Esophagus squamous epithelium (tissue), 4 donors: ENCODE data around the gene SEMA4D.

Experiments
- POLR2A ChIP-seq, 4 donors: fragments of 450-650 bp; IDR thresholded peaks; one replicate each; pipeline ENCODE4 v1.6.1; 2017; ENCODE audit warnings: antibody characterized with exemption in 4 of 4, mild to moderate bottlenecking in 4 of 4, moderate library complexity in 3 of 4
- TF ChIP-seq, protein P1 (sequence below), 6 experiments: fragments of 450-650 bp in 4 of 6; fragments of 200-600 bp in 2 of 6; sonication (generic) in 2 of 6; IDR thresholded peaks; one replicate each; pipeline ENCODE4 v1.5.1; 2016 to 2019; ENCODE audit warnings: antibody characterized with exemption in 6 of 6, mild to moderate bottlenecking in 4 of 6, moderate library complexity in 4 of 6

DNA sequence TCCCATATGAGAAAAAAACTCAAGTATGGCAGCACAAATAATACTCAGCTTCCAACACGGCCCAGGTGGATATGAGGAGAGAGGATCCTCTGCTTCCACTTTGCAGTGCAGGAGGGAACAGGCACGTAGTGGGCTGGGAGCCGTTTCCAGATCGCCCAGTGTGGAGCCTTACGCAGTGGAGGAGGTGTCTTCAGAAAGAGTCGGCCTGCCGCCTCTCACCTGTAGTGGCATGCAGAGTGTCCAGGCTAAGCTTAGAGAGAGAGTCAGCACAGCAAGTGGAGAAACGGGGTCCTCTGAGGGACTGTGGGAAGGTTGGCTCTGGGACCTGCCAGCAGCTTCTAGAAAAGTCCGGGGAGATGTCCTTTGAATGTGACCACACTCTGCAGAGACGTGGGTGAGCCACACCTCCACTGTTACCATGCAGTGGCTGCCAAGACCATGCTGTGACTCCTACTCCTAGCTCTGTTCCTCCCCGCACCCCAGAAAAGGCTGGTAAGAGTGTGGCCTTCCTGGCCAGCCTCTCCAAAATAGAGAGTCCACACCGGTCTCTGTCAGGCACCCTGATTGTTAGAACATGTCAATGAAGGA is 3.5 kb upstream of the SEMA4D start:
- TF ChIP-seq, protein P1, sequence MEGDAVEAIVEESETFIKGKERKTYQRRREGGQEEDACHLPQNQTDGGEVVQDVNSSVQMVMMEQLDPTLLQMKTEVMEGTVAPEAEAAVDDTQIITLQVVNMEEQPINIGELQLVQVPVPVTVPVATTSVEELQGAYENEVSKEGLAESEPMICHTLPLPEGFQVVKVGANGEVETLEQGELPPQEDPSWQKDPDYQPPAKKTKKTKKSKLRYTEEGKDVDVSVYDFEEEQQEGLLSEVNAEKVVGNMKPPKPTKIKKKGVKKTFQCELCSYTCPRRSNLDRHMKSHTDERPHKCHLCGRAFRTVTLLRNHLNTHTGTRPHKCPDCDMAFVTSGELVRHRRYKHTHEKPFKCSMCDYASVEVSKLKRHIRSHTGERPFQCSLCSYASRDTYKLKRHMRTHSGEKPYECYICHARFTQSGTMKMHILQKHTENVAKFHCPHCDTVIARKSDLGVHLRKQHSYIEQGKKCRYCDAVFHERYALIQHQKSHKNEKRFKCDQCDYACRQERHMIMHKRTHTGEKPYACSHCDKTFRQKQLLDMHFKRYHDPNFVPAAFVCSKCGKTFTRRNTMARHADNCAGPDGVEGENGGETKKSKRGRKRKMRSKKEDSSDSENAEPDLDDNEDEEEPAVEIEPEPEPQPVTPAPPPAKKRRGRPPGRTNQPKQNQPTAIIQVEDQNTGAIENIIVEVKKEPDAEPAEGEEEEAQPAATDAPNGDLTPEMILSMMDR (IDR thresholded peaks at IDR 0.05): no peak
- no peak for TF ChIP-seq POLR2A (IDR thresholded peaks at IDR 0.05)
